Loucy (cell line): Measurements from ENCODE around the gene CDK9.

Source experiments
- H2AFZ ChIP-seq: fragments of 200-600 bp; sonication (generic); 2 replicates; pipeline ENCODE4 v1.6.0; 2016; ENCODE audit warnings: antibody characterized with exemption, mild to moderate bottlenecking, low read length, moderate library complexity
- H3F3A ChIP-seq: fragments of 200-600 bp; 2 replicates; pipeline ENCODE4 v1.6.0; 2016; ENCODE audit warnings: antibody characterized with exemption, low read depth, mild to moderate bottlenecking
- H3K27me3 ChIP-seq: fragments of 200-600 bp; sonication (generic); 2 replicates; pipeline ENCODE4 v1.6.1; 2014; ENCODE audit warnings: low read length, mild to moderate bottlenecking; ENCODE audit not compliant: insufficient read depth, poor library complexity, severe bottlenecking
- H3K36me3 ChIP-seq: fragments of 200-600 bp; sonication (generic); 2 replicates; pipeline ENCODE4 v1.6.1; 2016; ENCODE audit warnings: low read length; ENCODE audit not compliant: insufficient read depth
- H3K4me1 ChIP-seq: fragments of 200-600 bp; sonication (generic); 2 replicates; pipeline ENCODE4 v1.5.1; 2014; ENCODE audit warnings: low read length, mild to moderate bottlenecking; ENCODE audit not compliant: insufficient read depth, poor library complexity, severe bottlenecking
- H3K4me2 ChIP-seq: fragments of 200-600 bp; sonication (generic); 2 replicates; pipeline ENCODE4 v1.6.0; 2014; ENCODE audit warnings: antibody characterized with exemption, low read length, low read depth, mild to moderate bottlenecking; ENCODE audit not compliant: poor library complexity, severe bottlenecking
- H3K4me3 ChIP-seq: fragments of 200-600 bp; sonication (generic); 2 replicates; pipeline ENCODE4 v1.5.1; 2014; ENCODE audit warnings: low read length, mild to moderate bottlenecking, mixed read lengths; ENCODE audit not compliant: poor library complexity, severe bottlenecking
- H3K79me2 ChIP-seq: fragments of 200-600 bp; sonication (generic); 2 replicates; pipeline ENCODE4 v1.6.1; 2014; ENCODE audit warnings: low read length; ENCODE audit not compliant: insufficient read depth
- H3K9ac ChIP-seq: fragments of 200-600 bp; sonication (generic); 2 replicates; pipeline ENCODE4 v1.6.0; 2014; ENCODE audit warnings: mild to moderate bottlenecking, low read depth, low read length, moderate library complexity; ENCODE audit not compliant: poor library complexity, severe bottlenecking
- H3K9me2 ChIP-seq: fragments of 200-600 bp; sonication (generic); replicated peaks from 2 replicates; pipeline ENCODE4 v1.6.1; 2016; ENCODE audit warnings: low read depth, low read length, mixed read lengths
- H3K9me3 ChIP-seq: fragments of 200-600 bp; sonication (generic); 2 replicates; pipeline ENCODE4 v1.6.1; 2014; ENCODE audit warnings: mild to moderate bottlenecking, antibody characterized with exemption, low read length, low read depth; ENCODE audit not compliant: insufficient read depth
- H4K20me1 ChIP-seq: fragments of 200-600 bp; sonication (generic); 2 replicates; pipeline ENCODE4 v1.6.0; 2014; ENCODE audit warnings: antibody characterized with exemption, low read length, mild to moderate bottlenecking; ENCODE audit not compliant: insufficient read depth, poor library complexity, severe bottlenecking
- EZH2phosphoT487 ChIP-seq: fragments of 200-600 bp; IDR thresholded peaks from 2 replicates; pipeline ENCODE4 v1.6.1; 2018; ENCODE audit warnings: antibody characterized with exemption, mild to moderate bottlenecking, moderate library complexity, borderline replicate concordance
- TF ChIP-seq, protein P1 (sequence below): fragments of 200-600 bp; sonication (generic); conservative IDR thresholded peaks from 2 replicates; pipeline ENCODE4 v1.5.1; 2014; ENCODE audit warnings: mild to moderate bottlenecking, antibody characterized with exemption, low read length

CDK9 gene

DNA sequence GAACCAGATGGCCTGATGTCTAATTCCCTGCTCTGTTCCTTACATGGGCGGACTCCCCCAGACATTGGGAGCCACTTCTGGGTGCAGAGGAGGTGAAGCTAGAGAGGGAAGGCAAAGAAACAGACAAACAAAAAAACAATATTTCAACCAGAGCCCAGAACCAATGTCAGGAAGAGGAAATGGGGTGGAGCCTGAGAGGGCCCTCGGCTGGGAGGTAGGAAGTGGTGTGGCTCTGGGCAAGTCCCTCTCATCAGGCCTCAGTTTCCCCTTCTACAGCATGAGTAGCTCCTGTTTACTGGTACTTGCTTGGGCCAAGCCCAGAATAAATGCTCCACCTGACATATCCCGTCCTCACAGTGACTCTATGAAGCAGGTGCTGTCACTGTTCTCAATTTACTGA lies 18.4 kb upstream of the CDK9 start:
- peaks cover 55% of the 10 kb centered on the region for H4K20me1 ChIP-seq
- no peak overlapping the region for H2AFZ ChIP-seq
- peaks cover 43% of the 10 kb centered on the region for H3K4me1 ChIP-seq
- peak overlapping the region; percentile 52 for H3K9ac ChIP-seq
- peaks cover 6% of the 10 kb centered on the region for H3F3A ChIP-seq
- H3K79me2 ChIP-seq, result peaks cover 87% of the 10 kb centered on the region
- H3K4me3 ChIP-seq, result peak overlapping the region; percentile 36
- no peaks in the 10 kb centered on the region for H3K27me3 ChIP-seq
- no peaks in the 10 kb centered on the region for H3K9me2 ChIP-seq
- peak overlapping the region; percentile 57 for H3K4me2 ChIP-seq
- H3K36me3 ChIP-seq, result peaks cover 31% of the 10 kb centered on the region; the same call in 1 of the 2 replicates
- H3K9me3 ChIP-seq, result no peaks in the 10 kb centered on the region
- TF ChIP-seq, protein P1, sequence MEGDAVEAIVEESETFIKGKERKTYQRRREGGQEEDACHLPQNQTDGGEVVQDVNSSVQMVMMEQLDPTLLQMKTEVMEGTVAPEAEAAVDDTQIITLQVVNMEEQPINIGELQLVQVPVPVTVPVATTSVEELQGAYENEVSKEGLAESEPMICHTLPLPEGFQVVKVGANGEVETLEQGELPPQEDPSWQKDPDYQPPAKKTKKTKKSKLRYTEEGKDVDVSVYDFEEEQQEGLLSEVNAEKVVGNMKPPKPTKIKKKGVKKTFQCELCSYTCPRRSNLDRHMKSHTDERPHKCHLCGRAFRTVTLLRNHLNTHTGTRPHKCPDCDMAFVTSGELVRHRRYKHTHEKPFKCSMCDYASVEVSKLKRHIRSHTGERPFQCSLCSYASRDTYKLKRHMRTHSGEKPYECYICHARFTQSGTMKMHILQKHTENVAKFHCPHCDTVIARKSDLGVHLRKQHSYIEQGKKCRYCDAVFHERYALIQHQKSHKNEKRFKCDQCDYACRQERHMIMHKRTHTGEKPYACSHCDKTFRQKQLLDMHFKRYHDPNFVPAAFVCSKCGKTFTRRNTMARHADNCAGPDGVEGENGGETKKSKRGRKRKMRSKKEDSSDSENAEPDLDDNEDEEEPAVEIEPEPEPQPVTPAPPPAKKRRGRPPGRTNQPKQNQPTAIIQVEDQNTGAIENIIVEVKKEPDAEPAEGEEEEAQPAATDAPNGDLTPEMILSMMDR, result no peak
- no peak for TF ChIP-seq EZH2phosphoT487

DNA sequence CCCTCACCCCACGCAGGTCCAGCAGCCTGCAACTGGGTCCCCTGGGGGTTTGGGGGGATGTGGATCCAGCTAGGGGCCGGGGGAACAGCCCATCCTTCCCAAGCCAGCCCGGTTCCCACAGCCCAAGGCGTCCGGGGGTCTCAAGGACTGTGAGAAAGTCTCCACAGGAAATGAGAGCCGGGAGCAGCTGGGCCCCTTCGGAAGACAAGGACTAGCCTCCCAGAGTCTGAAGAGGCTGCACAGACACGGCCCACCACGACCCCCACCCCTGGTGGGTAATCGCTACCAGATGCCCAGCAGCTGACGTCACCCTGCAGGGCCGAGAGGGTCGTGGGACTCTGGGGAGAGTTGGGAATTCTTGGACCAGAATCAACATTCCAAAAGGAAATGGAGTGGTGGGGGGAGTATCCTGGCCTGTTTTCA lies 17.9 kb upstream of the CDK9 start:
- H4K20me1 ChIP-seq, result peaks cover 57% of the 10 kb centered on the region
- no peaks in the 10 kb centered on the region for H3K9me3 ChIP-seq
- peak overlapping the region; percentile 52 for H3K9ac ChIP-seq
- H3K4me1 ChIP-seq, result peaks cover 43% of the 10 kb centered on the region
- TF ChIP-seq, protein P1, result no peak
- TF ChIP-seq EZH2phosphoT487, result no peak
- peak overlapping the region; percentile 36 for H3K4me3 ChIP-seq
- peaks cover 87% of the 10 kb centered on the region for H3K79me2 ChIP-seq
- peak overlapping the region; percentile 57 for H3K4me2 ChIP-seq
- H2AFZ ChIP-seq, result no peak overlapping the region
- H3K27me3 ChIP-seq, result no peaks in the 10 kb centered on the region
- peaks cover 31% of the 10 kb centered on the region; the same call in 1 of the 2 replicates for H3K36me3 ChIP-seq
- H3F3A ChIP-seq, result peaks cover 6% of the 10 kb centered on the region
- no peaks in the 10 kb centered on the region for H3K9me2 ChIP-seq

DNA sequence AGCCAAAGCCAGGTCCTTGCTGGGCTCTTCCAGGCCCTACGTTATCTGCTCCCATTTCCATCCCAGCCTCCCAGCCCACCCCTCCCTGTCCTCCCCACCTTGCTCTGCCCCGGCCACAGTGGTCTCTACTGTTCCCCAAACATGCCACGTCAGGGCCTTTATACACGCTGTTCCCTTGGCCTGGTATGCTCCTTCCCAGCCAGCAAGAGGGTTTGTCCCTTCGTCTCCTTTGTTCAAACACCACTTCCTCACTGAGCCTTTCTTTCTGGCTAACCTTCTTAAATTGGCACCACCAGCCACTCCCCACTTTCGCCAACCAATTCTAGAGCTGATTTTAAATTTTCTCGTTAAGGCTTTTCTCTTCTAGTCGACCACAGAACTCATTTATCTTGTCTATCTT lies 17.1 kb upstream of the CDK9 start:
- Histone ChIP-seq H3K36me3 (peaks cover 37% of the 10 kb centered on the region; the same call in 1 of the 2 replicates), H3K4me3 (no peak overlapping the region), H3F3A (peaks cover 6% of the 10 kb centered on the region), H2AFZ (no peak overlapping the region), H4K20me1 (peaks cover 54% of the 10 kb centered on the region), H3K27me3 (no peaks in the 10 kb centered on the region), H3K4me1 (peaks cover 51% of the 10 kb centered on the region), H3K79me2 (peaks cover 87% of the 10 kb centered on the region), H3K9me2 (no peaks in the 10 kb centered on the region), H3K9me3 (no peaks in the 10 kb centered on the region), H3K9ac (peak overlapping the region; percentile 52), H3K4me2 (peak overlapping the region; percentile 57)
- TF ChIP-seq EZH2phosphoT487, result no peak
- TF ChIP-seq, protein P1, result no peak
